NB4 (cell line): ENCODE measurements around the gene HSPB6.

Experiments
- CTCF ChIP-seq: IDR thresholded peaks from one replicate; pipeline ENCODE4 v1.5.1; 2012; ENCODE audit warnings: low read depth, low read length
- MAX ChIP-seq: IDR thresholded peaks from 2 replicates; pipeline ENCODE4 v1.6.1; 2011; ENCODE audit warnings: low read depth, low read length
- POLR2A ChIP-seq: IDR thresholded peaks from 2 replicates; pipeline ENCODE4 v1.6.1; 2011; ENCODE audit warnings: mild to moderate bottlenecking; ENCODE audit not compliant: insufficient read length; ENCODE audit errors: extremely low read depth

GRCh38 chr19:35782589-35782988, 25.8 kb upstream of the HSPB6 start:
- TF ChIP-seq POLR2A (no peak), CTCF (no peak), MAX (no peak)
